K562 (cell line): ENCODE measurements around the gene EPHB4. TPM values are rescaled to one million over a fixed set of nuclear protein-coding genes. Genes with fewer than 3 reads are reported as not detected.
A peak's percentile ranks its signal among the peaks of the same experiment; 100 is the strongest.

Source experiments
- ARID3A ChIP-seq: IDR thresholded peaks from 2 replicates; pipeline ENCODE4 v1.6.1; 2012; ENCODE audit warnings: low read depth, low read length, improper control_type of control experiment, borderline replicate concordance
- BCL6 ChIP-seq: fragments of 250-450 bp; sonication (Bioruptor Pico); IDR thresholded peaks from 2 replicates; pipeline ENCODE4 v1.4.0; 2020
- CBFA2T2 ChIP-seq: fragments of 450-650 bp; conservative IDR thresholded peaks from 2 replicates; pipeline ENCODE4 v1.6.1; 2017; ENCODE audit warnings: mild to moderate bottlenecking
- CUX1 ChIP-seq: fragments of 200-800 bp; sonication (Bioruptor generic); IDR thresholded peaks from 2 replicates; pipeline ENCODE4 v1.6.1; 2016; ENCODE audit warnings: missing genetic modification characterization, missing compliant biosample characterization
- DMBX1 ChIP-seq: fragments of 250-450 bp; sonication (Bioruptor Pico); IDR thresholded peaks from 2 replicates; pipeline ENCODE4 v1.8.0; 2022; ENCODE audit warnings: inconsistent platforms, mild to moderate bottlenecking, moderate library complexity, borderline replicate concordance
- FOXA1 ChIP-seq: fragments of 450-650 bp; IDR thresholded peaks from 2 replicates; pipeline ENCODE4 v1.6.1; 2016; ENCODE audit warnings: mild to moderate bottlenecking, borderline replicate concordance
- FOXK2 ChIP-seq, 2 experiments: fragments of 450-650 bp; IDR thresholded peaks in 1 of 2; conservative IDR thresholded peaks in 1 of 2; 2 replicates each; pipeline ENCODE4 v1.6.1; 2016; ENCODE audit warnings: low read depth in 2 of 2, mild to moderate bottlenecking in 1 of 2
- HNRNPLL ChIP-seq: fragments of 200-400 bp; formaldehyde crosslinking; IDR thresholded peaks from 2 replicates; pipeline ENCODE4 v1.6.1; 2017; ENCODE audit warnings: low read length, low read depth, mild to moderate bottlenecking; ENCODE audit not compliant: poor library complexity, severe bottlenecking
- LARP7 ChIP-seq: fragments of 450-650 bp; IDR thresholded peaks from 2 replicates; pipeline ENCODE4 v1.6.1; 2016
- TBL1XR1 ChIP-seq, 2 experiments: IDR thresholded peaks; 2 replicates each; pipeline ENCODE4 v1.6.1; 2012; ENCODE audit warnings: improper control_type of control experiment in 2 of 2, low read length in 2 of 2, mild to moderate bottlenecking in 1 of 2
- TOE1 ChIP-seq, 2 experiments: fragments of 450-650 bp in 1 of 2; sonication (generic) in 1 of 2; formaldehyde crosslinking in 1 of 2; IDR thresholded peaks; 2 replicates each; pipeline versions ENCODE4 v1.7.1 to v1.8.0; 2016 to 2022; ENCODE audit warnings: borderline replicate concordance in 2 of 2, mild to moderate bottlenecking in 2 of 2, antibody characterized with exemption in 1 of 2, inconsistent platforms in 1 of 2, low read depth in 1 of 2, missing genetic modification reagents in 1 of 2, moderate library complexity in 1 of 2
- ZFP1 ChIP-seq: fragments of 450-650 bp; formaldehyde crosslinking; IDR thresholded peaks from 2 replicates; pipeline ENCODE4 v1.4.0; 2020; ENCODE audit warnings: mild to moderate bottlenecking, mixed read lengths
- polyA plus RNA-seq, 8 experiments: library from polyadenylated mRNA; depleted of rRNA in 4 of 8; stranded (reverse) in 5 of 8; unstranded in 3 of 8; fragments of >200 nt; fragmentation: Nextera tagmentation in 2 of 8; fragmentation: Illumina TruSeq in 1 of 8; extraction: Ambion mirVana in 2 of 8; extraction: Trizol in 1 of 8; gene quantifications; 2 replicates each; pipeline versions ENCODE4 v1.2.1 to v1.2.3, GENCODE V29; 2011 to 2014; ENCODE audit warnings: inconsistent platforms in 1 of 8, missing spikeins in 1 of 8
- total RNA-seq, 7 experiments: library from RNA; depleted of rRNA in 6 of 7; stranded (reverse); fragments of >200 nt in 6 of 7; fragmentation: Illumina TruSeq in 2 of 7; extraction: Trizol in 2 of 7; gene quantifications; 2 replicates each; pipeline versions ENCODE4 v1.2.1 to v1.2.3, GENCODE V29; 2011 to 2021; ENCODE audit warnings: low replicate concordance in 1 of 7

EPHB4 gene
- total and polyA plus RNA-seq, 9 of the 15 experiments (the other 6 are each of a cell fraction or from before 2014, with no cell fraction given), result 1.2 to 82.1 (median 37.9) TPM

- TF ChIP-seq BCL6 (CRISPR knock-in tag) (no peak), TBL1XR1 (IDR thresholded peaks at IDR 0.05; ENCODE audit: low read length in 2 of 2) (no peak), ARID3A (no peak), CBFA2T2 (no peak), FOXK2 (conservative IDR thresholded peaks at IDR 0.05 in 1 of 2, IDR thresholded peaks at IDR 0.05 in 1 of 2; ENCODE audit: low read depth in 2 of 2) (0 out of 4 replicates have a peak, but pooled peaks of 1 of the 2 experiments have one; percentile 8), DMBX1 (CRISPR knock-in tag) (no peak), FOXA1 (no peak), LARP7 (no peak), CUX1 (no peak), TOE1 (IDR thresholded peaks at IDR 0.05; ENCODE audit: borderline replicate concordance) (0 out of 2 replicates have a peak, but pooled peaks have one; percentile 23), TOE1 (CRISPR knock-in tag; IDR thresholded peaks at IDR 0.05; ENCODE audit: borderline replicate concordance, low read depth) (no peak), HNRNPLL (no peak), ZFP1 (CRISPR knock-in tag) (no peak)
Observed at GRCh38 chr7:100799037-100799896, 28.1 kb downstream of the EPHB4 start (continued).
